Measurements from ENCODE around the gene FARSB. TPM values are rescaled to one million over a fixed set of nuclear protein-coding genes. Genes with fewer than 3 reads are reported as not detected.

Gene FARSB
- total and polyA plus RNA-seq, 2 experiments from 2014 or later, result 12.9 to 15.0 TPM

GRCh38 chr2:222535477-222535876 is 120.4 kb downstream of the FARSB start:
- Histone ChIP-seq H3K36me3 (replicated peaks; ENCODE audit: insufficient read depth, low read depth) (no peaks in the 10 kb centered on the region), H2AFZ (no peak overlapping the region), H3K4me2 (no peak overlapping the region), H3K4me1 (ENCODE audit: insufficient read depth) (no peaks in the 10 kb centered on the region), H3K27me3 (no peaks in the 10 kb centered on the region), H3K9me2 (replicated peaks; ENCODE audit: insufficient read depth) (no peaks in the 10 kb centered on the region), H3K4me3 (no peak overlapping the region), H3K9me3 (ENCODE audit: low read depth) (no peaks in the 10 kb centered on the region), H3K27ac (no peak overlapping the region), H4K20me1 (ENCODE audit: insufficient read depth, poor library complexity, severe bottlenecking) (no peaks in the 10 kb centered on the region), H3K79me2 (no peaks in the 10 kb centered on the region)
- 67% methylated on average over 6 of the region's 6 CpGs for WGBS (ENCODE audit: low lambda C conversion rate, missing lambda C conversion rate)
- no peak for TF ChIP-seq CTCF (IDR thresholded peaks at IDR 0.05; ENCODE audit: poor library complexity)
- no peak for TF ChIP-seq EZH2 (IDR thresholded peaks at IDR 0.05; ENCODE audit: borderline replicate concordance)
- TF ChIP-seq EZH2phosphoT487 (IDR thresholded peaks at IDR 0.05; ENCODE audit: low read depth, severe bottlenecking, unreplicated experiment), result no peak
- DNase-seq (ENCODE audit: low spot score), result no peak

- H3K27ac ChIP-seq, result no peak overlapping the region
- no peak for DNase-seq (ENCODE audit: low spot score)
- TF ChIP-seq EZH2 (IDR thresholded peaks at IDR 0.05; ENCODE audit: borderline replicate concordance) (no peak), EZH2phosphoT487 (IDR thresholded peaks at IDR 0.05; ENCODE audit: low read depth, severe bottlenecking, unreplicated experiment) (no peak), CTCF (IDR thresholded peaks at IDR 0.05; ENCODE audit: poor library complexity) (no peak)
- no peaks in the 10 kb centered on the region for H3K9me3 ChIP-seq (ENCODE audit: low read depth)
- no peaks in the 10 kb centered on the region for H3K9me2 ChIP-seq (replicated peaks; ENCODE audit: insufficient read depth)
- no peak overlapping the region for H2AFZ ChIP-seq
- H4K20me1 ChIP-seq (ENCODE audit: insufficient read depth, poor library complexity, severe bottlenecking), result no peaks in the 10 kb centered on the region
- H3K27me3 ChIP-seq, result no peaks in the 10 kb centered on the region
- no peak overlapping the region for H3K4me3 ChIP-seq
- no peaks in the 10 kb centered on the region for H3K4me1 ChIP-seq (ENCODE audit: insufficient read depth)
- WGBS (ENCODE audit: low lambda C conversion rate, missing lambda C conversion rate), result 92% methylated on average over 5 of the region's 5 CpGs
- no peak overlapping the region for H3K4me2 ChIP-seq
- no peaks in the 10 kb centered on the region for H3K79me2 ChIP-seq
- H3K36me3 ChIP-seq (replicated peaks; ENCODE audit: insufficient read depth, low read depth), result no peaks in the 10 kb centered on the region
Observed at GRCh38 chr2:222532315-222532714, 123.6 kb downstream of the FARSB start.

- H2AFZ ChIP-seq, result no peak overlapping the region
- no peak overlapping the region for H3K27ac ChIP-seq
- H3K4me2 ChIP-seq, result no peak overlapping the region
- no peaks in the 10 kb centered on the region for H3K36me3 ChIP-seq (replicated peaks; ENCODE audit: insufficient read depth, low read depth)
- no peaks in the 10 kb centered on the region for H3K4me1 ChIP-seq (ENCODE audit: insufficient read depth)
- no peaks in the 10 kb centered on the region for H3K27me3 ChIP-seq
- no peak for DNase-seq (ENCODE audit: low spot score)
- 97% methylated on average over 7 of the region's 7 CpGs for WGBS (ENCODE audit: low lambda C conversion rate, missing lambda C conversion rate)
- no peaks in the 10 kb centered on the region for H3K9me2 ChIP-seq (replicated peaks; ENCODE audit: insufficient read depth)
- no peak overlapping the region for H3K4me3 ChIP-seq
- no peaks in the 10 kb centered on the region for H3K79me2 ChIP-seq
- H4K20me1 ChIP-seq (ENCODE audit: insufficient read depth, poor library complexity, severe bottlenecking), result no peaks in the 10 kb centered on the region
- H3K9me3 ChIP-seq (ENCODE audit: low read depth), result no peaks in the 10 kb centered on the region
- TF ChIP-seq CTCF (IDR thresholded peaks at IDR 0.05; ENCODE audit: poor library complexity), result no peak
Observed at GRCh38 chr2:222526480-222527277, 129.2 kb downstream of the FARSB start.
